PC-3 (cell line): Measurements from ENCODE around the gene BBS12. TPM values are rescaled to one million over a fixed set of nuclear protein-coding genes. Genes with fewer than 3 reads are reported as not detected.
A peak's percentile ranks its signal among the peaks of the same experiment; 100 is the strongest.

ENCODE experiments used
- ATAC-seq: fragments of 200-7000 bp; cut with Tn5 transposase; 2 replicates; pipeline ENCODE4 v1.9.1; 2020; ENCODE audit warnings: mild to moderate bottlenecking, moderate library complexity
- BruUV-seq: library from RNA; stranded (reverse); fragments of 400-500 nt; replicated peaks from 2 replicates; lab custom pipeline; 2021; lab: Mats Ljungman, UMichigan
- CTCF ChIA-PET: fragments of 300-600 bp; sonication (Branson Sonifier 250); formaldehyde crosslinking; loops from one replicate; lab custom pipeline; 2022; ENCODE audit warnings: antibody characterized with exemption; lab: Charles Lee
- POLR2A ChIA-PET: fragments of 300-600 bp; sonication (Branson Sonifier 250); formaldehyde crosslinking; loops from one replicate; lab custom pipeline; 2022; ENCODE audit warnings: antibody characterized with exemption; ENCODE audit not compliant: unreplicated experiment; lab: Charles Lee
- DNase-seq: peaks from one replicate; pipeline ENCODE4 v3.0.0-alpha.2; 2015
- H2AFZ ChIP-seq: fragments of 300-600 bp; sonication (generic); 2 replicates; pipeline ENCODE4 v1.6.0; 2016; ENCODE audit warnings: antibody characterized with exemption, low read length
- H3F3A ChIP-seq: fragments of 300-600 bp; sonication (generic); one replicate; pipeline ENCODE4 v1.6.0; 2017; ENCODE audit warnings: antibody characterized with exemption, low read length, control low read depth, mild to moderate bottlenecking; ENCODE audit not compliant: unreplicated experiment
- H3K27ac ChIP-seq: fragments of 300-600 bp; sonication (generic); 2 replicates; pipeline ENCODE4 v1.5.1; 2016; ENCODE audit warnings: mild to moderate bottlenecking, low read length
- H3K27me3 ChIP-seq: fragments of 300-600 bp; sonication (generic); 2 replicates; pipeline ENCODE4 v1.6.1; 2016; ENCODE audit warnings: low read length, mixed read lengths
- H3K36me3 ChIP-seq: fragments of 300-600 bp; sonication (generic); 2 replicates; pipeline ENCODE4 v1.6.1; 2016; ENCODE audit warnings: low read depth, mixed run types, low read length, mixed read lengths
- H3K4me1 ChIP-seq: fragments of 300-600 bp; sonication (generic); 2 replicates; pipeline ENCODE4 v1.5.1; 2016; ENCODE audit warnings: low read length; ENCODE audit not compliant: insufficient read depth
- H3K4me2 ChIP-seq: fragments of 300-600 bp; sonication (generic); 2 replicates; pipeline ENCODE4 v1.6.0; 2016; ENCODE audit warnings: low read length
- H3K4me3 ChIP-seq: fragments of 300-600 bp; sonication (generic); 2 replicates; pipeline ENCODE4 v1.5.1; 2016; ENCODE audit warnings: mild to moderate bottlenecking, low read length, mixed read lengths
- H3K79me2 ChIP-seq: fragments of 300-600 bp; sonication (generic); 2 replicates; pipeline ENCODE4 v1.6.1; 2017; ENCODE audit warnings: low read length, mixed read lengths
- H3K9ac ChIP-seq: fragments of 300-600 bp; sonication (generic); 2 replicates; pipeline ENCODE4 v1.6.0; 2016; ENCODE audit warnings: mild to moderate bottlenecking, low read length
- H3K9me2 ChIP-seq: fragments of 300-600 bp; sonication (generic); replicated peaks from 2 replicates; pipeline ENCODE4 v1.6.1; 2016; ENCODE audit warnings: mixed run types, low read length, mixed read lengths
- H3K9me3 ChIP-seq: fragments of 300-600 bp; sonication (generic); 2 replicates; pipeline ENCODE4 v1.6.1; 2016; ENCODE audit warnings: low read length, mixed read lengths
- H4K20me1 ChIP-seq: fragments of 300-600 bp; sonication (generic); 2 replicates; pipeline ENCODE4 v1.6.1; 2016; ENCODE audit warnings: low read length, mixed read lengths
- EZH2 ChIP-seq: fragments of 300-600 bp; sonication (generic); IDR thresholded peaks from one replicate; pipeline ENCODE4 v1.6.1; 2017; ENCODE audit warnings: antibody characterized with exemption, mild to moderate bottlenecking, low read length; ENCODE audit not compliant: unreplicated experiment
- EZH2phosphoT487 ChIP-seq: fragments of 300-600 bp; sonication (generic); IDR thresholded peaks from 2 replicates; pipeline ENCODE4 v1.6.1; 2018; ENCODE audit warnings: mild to moderate bottlenecking, antibody characterized with exemption, low read length, borderline replicate concordance
- intact Hi-C: fragments of 100-400 bp; cut with micrococcal nuclease; formaldehyde crosslinking; loops from 2 replicates; pipeline ENCODE4 v1.9.0; 2023
- total RNA-seq: library from RNA; depleted of rRNA; stranded (reverse); fragments of >200 nt; gene quantifications from 2 replicates; pipeline ENCODE4 v1.2.3, GENCODE V29; 2014
- TF ChIP-seq, protein P1 (sequence below): fragments of 300-600 bp; sonication (generic); conservative IDR thresholded peaks from 2 replicates; pipeline ENCODE4 v1.5.1; 2017; ENCODE audit warnings: antibody characterized with exemption, low read depth, mild to moderate bottlenecking, low read length

Gene BBS12
- total RNA-seq, 1 experiment from 2014 or later = 1.7 TPM

DNA sequence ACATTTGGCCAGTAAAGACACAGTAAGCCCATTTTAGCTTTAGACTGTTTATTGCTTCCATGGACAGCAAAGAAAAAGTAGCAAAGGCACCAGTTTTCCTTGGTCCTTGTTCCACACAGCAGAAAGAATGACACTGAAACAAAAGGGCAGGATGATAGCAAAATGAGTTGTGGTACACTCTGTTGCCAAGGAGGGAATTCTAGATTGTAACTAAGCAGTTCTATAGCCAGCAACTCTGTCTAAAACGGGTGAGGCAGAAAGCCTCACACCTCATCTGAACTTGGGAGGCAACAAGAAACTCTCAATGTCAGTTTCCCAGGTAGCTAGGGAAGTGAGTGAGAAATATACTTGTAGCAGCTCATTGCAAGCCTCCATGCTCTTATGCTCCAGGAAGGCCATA lies 39.2 kb downstream of the BBS12 start:
- Histone ChIP-seq H2AFZ (0 out of 2 replicates have a peak overlapping the region, but pooled peaks have one; percentile 26), H3F3A (no peaks in the 10 kb centered on the region), H3K4me2 (no peak overlapping the region), H4K20me1 (no peaks in the 10 kb centered on the region), H3K36me3 (no peaks in the 10 kb centered on the region), H3K79me2 (no peaks in the 10 kb centered on the region), H3K9me3 (no peaks in the 10 kb centered on the region), H3K27ac (no peak overlapping the region), H3K9me2 (no peaks in the 10 kb centered on the region), H3K9ac (no peak overlapping the region), H3K4me3 (no peak overlapping the region), H3K4me1 (no peaks in the 10 kb centered on the region), H3K27me3 (no peaks in the 10 kb centered on the region)
- DNase-seq (no peak), ATAC-seq (no peak)
- ChIA-PET CTCF (no interaction called here), POLR2A (interaction anchor here (0.6 kb wide), 1 partner anchor 102 kb away, joined by 5 read pairs; no protein-coding TSS in a partner anchor)
- no TSS peak for BruUV-seq
- intact Hi-C loops = no loop called here
- TF ChIP-seq, protein P1, sequence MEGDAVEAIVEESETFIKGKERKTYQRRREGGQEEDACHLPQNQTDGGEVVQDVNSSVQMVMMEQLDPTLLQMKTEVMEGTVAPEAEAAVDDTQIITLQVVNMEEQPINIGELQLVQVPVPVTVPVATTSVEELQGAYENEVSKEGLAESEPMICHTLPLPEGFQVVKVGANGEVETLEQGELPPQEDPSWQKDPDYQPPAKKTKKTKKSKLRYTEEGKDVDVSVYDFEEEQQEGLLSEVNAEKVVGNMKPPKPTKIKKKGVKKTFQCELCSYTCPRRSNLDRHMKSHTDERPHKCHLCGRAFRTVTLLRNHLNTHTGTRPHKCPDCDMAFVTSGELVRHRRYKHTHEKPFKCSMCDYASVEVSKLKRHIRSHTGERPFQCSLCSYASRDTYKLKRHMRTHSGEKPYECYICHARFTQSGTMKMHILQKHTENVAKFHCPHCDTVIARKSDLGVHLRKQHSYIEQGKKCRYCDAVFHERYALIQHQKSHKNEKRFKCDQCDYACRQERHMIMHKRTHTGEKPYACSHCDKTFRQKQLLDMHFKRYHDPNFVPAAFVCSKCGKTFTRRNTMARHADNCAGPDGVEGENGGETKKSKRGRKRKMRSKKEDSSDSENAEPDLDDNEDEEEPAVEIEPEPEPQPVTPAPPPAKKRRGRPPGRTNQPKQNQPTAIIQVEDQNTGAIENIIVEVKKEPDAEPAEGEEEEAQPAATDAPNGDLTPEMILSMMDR = no peak
- TF ChIP-seq EZH2 (no peak), EZH2phosphoT487 (no peak)

- H3K9me3 ChIP-seq = no peaks in the 10 kb centered on the region
- ChIA-PET CTCF (no interaction called here), POLR2A (no interaction called here)
- no peak overlapping the region for H3K9ac ChIP-seq
- H2AFZ ChIP-seq = no peak overlapping the region
- no peaks in the 10 kb centered on the region for H3K4me1 ChIP-seq
- no peaks in the 10 kb centered on the region for H3K9me2 ChIP-seq
- H3K36me3 ChIP-seq = no peaks in the 10 kb centered on the region
- no peak for ATAC-seq
- no peak overlapping the region for H3K4me2 ChIP-seq
- DNase-seq = no peak
- H4K20me1 ChIP-seq = no peaks in the 10 kb centered on the region
- no peak for TF ChIP-seq EZH2
- TF ChIP-seq, protein P1 = no peak
- no peak for TF ChIP-seq EZH2phosphoT487
- H3F3A ChIP-seq = no peaks in the 10 kb centered on the region
- H3K4me3 ChIP-seq = no peak overlapping the region
- H3K27me3 ChIP-seq = no peaks in the 10 kb centered on the region
- no peaks in the 10 kb centered on the region for H3K79me2 ChIP-seq
- intact Hi-C loops = no loop called here
- H3K27ac ChIP-seq = no peak overlapping the region
- no TSS peak for BruUV-seq
Observed at GRCh38 chr4:122772311-122772710, 39.8 kb downstream of the BBS12 start.

DNA sequence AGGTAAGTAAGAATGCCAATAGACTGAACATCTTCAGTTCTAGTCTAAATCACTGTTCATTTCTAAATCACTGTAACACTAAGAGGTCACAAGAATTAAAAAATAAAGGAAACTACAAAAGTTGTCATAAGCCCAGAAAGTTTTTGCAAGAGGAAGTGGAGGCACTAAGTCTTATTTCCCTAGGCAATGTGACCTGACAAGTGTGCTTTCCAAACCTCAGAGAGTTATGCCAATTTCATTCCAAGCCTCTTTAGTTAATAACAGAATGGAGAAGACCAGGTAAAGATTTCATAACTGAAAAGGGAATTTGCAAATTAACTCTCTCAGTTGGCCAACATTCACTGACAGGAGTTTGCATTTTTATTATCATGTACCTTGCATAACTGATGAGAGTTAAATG lies 40.5 kb downstream of the BBS12 start:
- H3K79me2 ChIP-seq = no peaks in the 10 kb centered on the region
- H3K27me3 ChIP-seq = no peaks in the 10 kb centered on the region
- no peaks in the 10 kb centered on the region for H3F3A ChIP-seq
- no peak overlapping the region for H3K4me2 ChIP-seq
- BruUV-seq = no TSS peak
- ChIA-PET CTCF (no interaction called here), POLR2A (no interaction called here)
- ATAC-seq (no peak), DNase-seq (no peak)
- no peak overlapping the region for H3K27ac ChIP-seq
- H3K9me2 ChIP-seq = no peaks in the 10 kb centered on the region
- H3K4me3 ChIP-seq = no peak overlapping the region
- intact Hi-C loops = no loop called here
- no peaks in the 10 kb centered on the region for H4K20me1 ChIP-seq
- TF ChIP-seq, protein P1 = no peak
- TF ChIP-seq EZH2 (no peak), EZH2phosphoT487 (no peak)
- no peak overlapping the region for H3K9ac ChIP-seq
- no peaks in the 10 kb centered on the region for H3K36me3 ChIP-seq
- H3K9me3 ChIP-seq = no peaks in the 10 kb centered on the region
- peaks cover 6% of the 10 kb centered on the region for H3K4me1 ChIP-seq
- no peak overlapping the region for H2AFZ ChIP-seq
